Measurements from ENCODE around the gene SRRM5.
"Not testable (repeated sequence)": the region's sequence is repeated elsewhere in the genome, so short reads cannot be mapped to it uniquely, and the experiment has no call there.

SRRM5 gene

GRCh38 chr19:43639519-43640423 is 27.9 kb downstream of the SRRM5 start, which contains the start of gene CADM4:
Gene CADM4 (minus strand): TSS chr19:43639850. CDS start chr19:43639790, 60 bp downstream.
- DNase-seq: no peak

GRCh38 chr19:43640424-43640757 is 28.5 kb downstream of the SRRM5 start:
- no peak for DNase-seq

- no peak for DNase-seq
These were observed 29.4 kb downstream of the SRRM5 start for GRCh38 chr19:43641333-43641732.

GRCh38 chr19:43642531-43642930 is 30.6 kb downstream of the SRRM5 start:
- no peak for DNase-seq

- no peak for DNase-seq
These were observed 31.4 kb downstream of the SRRM5 start for GRCh38 chr19:43643326-43643725.

- no peak for DNase-seq
These were observed 32.3 kb downstream of the SRRM5 start for GRCh38 chr19:43644181-43644580.

- DNase-seq: no peak
These were observed 36.7 kb downstream of the SRRM5 start for GRCh38 chr19:43648633-43649032.

- no peak for DNase-seq
These were observed 37.6 kb downstream of the SRRM5 start for GRCh38 chr19:43649514-43649913.

GRCh38 chr19:43650276-43650675 is 38.4 kb downstream of the SRRM5 start:
- DNase-seq: not testable (repeated sequence)

GRCh38 chr19:43651758-43652545 is 40.1 kb downstream of the SRRM5 start:
- DNase-seq: no peak

- no peak for DNase-seq
These were observed 40.6 kb downstream of the SRRM5 start for GRCh38 chr19:43652546-43652874.

GRCh38 chr19:43656436-43656835 is 44.5 kb downstream of the SRRM5 start:
- no peak for DNase-seq

GRCh38 chr19:43658001-43658400 is 46.1 kb downstream of the SRRM5 start:
- no peak for DNase-seq

- DNase-seq: no peak
These were observed 46.6 kb downstream of the SRRM5 start for GRCh38 chr19:43658494-43658893.

- no peak for DNase-seq
These were observed 48.5 kb downstream of the SRRM5 start for GRCh38 chr19:43660301-43660970.

- DNase-seq: no peak
These were observed 49.1 kb downstream of the SRRM5 start for GRCh38 chr19:43660971-43661360.

- no peak for DNase-seq
These were observed 50.6 kb downstream of the SRRM5 start for GRCh38 chr19:43662487-43662886.

- DNase-seq: no peak
These were observed 52.1 kb downstream of the SRRM5 start for GRCh38 chr19:43664018-43664417.

Data from GF-D8 (cell line).